ENCODE data around the gene ZGPAT.

ZGPAT gene

DNA sequence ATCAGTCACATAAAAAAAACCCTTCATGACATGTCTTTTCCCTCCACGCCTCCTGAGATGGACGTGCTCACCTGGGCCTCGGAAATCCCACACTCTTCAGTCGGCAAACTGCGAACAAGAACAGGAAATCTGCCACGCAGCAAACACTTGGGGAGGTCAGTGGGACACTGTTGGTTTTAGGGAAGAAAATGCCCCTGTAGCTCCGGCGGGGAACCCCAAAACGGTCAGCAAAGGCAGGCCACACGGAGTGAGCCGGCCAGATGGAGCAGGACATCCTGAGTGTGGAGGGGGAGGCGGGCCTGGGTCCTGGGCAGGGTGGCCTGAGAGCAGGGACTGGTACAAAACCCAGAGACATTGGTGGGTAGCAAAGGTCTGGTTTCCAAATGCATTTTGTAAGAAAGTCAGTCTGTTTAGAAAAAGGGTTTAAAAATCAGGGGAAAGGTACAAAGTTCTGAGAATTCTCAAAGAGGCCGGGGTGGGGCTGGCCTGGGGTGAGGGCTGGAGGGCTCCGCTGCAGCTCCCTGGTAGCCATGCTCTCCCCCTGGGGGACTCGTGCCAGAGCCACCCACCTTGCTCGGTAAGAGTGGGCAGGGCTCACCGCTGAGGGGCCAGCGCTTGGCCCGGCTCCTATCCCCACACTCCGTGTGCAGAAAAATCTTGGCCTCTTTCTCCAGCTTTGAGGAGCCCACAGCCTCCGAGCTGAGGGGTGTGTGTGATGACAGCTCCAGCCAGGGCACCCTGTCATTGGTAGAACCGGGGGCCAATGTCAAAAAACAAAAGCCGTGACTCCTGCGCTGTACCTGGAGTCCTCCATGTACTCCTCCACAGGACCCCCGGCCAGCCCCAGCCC is 37.0 kb downstream of the ZGPAT start:
- no peak for DNase-seq (ENCODE audit: low spot score)

DNA sequence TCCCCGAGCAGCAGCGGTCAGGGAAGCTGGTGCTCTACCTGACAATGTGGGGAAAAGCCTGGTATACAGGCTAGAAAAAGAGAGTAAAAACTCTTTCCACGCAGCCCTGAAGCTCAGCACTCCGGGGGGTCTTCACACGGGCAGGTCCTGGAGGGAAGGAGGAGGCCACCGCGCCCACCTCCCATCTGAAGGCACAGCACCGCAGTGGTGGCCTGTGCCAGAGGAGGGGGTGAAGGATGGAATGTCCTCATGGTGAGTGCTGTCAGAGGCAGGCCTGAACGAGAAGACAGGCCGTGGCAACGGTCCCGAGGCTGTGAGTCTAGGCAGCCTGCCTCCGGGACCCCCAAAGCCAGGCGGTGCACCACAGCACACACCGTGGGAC is 37.6 kb downstream of the ZGPAT start:
- no peak for DNase-seq (ENCODE audit: low spot score)

DNA sequence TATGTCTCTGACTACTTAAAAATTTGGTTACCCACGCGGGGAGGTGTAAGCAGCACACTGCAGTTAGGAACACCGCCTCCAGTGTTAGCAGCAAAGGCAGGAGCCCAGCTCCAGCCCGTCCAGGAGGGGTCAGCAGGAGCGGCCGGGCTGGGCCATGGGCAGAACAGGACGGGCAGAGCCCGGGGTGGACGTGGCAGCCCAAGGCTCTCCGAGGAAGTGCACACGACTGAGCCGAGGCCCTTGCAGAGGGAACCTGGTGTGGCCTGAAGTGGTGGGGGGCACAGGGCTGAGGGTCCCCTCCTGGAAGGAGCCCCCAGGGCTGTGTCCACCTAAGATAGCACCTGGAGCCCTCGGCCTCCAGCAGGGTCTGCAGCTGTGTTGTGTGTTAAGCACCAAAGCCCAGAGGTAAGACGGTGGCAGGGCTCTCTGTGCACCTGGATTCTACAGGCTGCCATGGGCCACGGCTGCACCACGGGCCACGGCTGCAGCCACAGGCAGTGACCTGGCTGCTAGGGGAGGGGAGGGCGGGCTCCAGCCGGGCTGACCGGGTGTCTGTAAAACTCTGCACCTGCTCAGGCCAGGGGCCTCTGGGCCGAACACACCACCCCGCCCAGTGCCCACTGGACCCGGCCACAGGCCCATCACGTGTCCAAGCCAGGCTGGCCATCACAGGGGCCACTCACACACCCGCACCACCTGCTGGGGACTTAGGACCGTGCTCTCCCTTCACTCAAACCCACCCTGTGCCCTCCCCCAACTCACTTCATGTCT is 38.3 kb downstream of the ZGPAT start:
- no peak for DNase-seq (ENCODE audit: low spot score)

DNA sequence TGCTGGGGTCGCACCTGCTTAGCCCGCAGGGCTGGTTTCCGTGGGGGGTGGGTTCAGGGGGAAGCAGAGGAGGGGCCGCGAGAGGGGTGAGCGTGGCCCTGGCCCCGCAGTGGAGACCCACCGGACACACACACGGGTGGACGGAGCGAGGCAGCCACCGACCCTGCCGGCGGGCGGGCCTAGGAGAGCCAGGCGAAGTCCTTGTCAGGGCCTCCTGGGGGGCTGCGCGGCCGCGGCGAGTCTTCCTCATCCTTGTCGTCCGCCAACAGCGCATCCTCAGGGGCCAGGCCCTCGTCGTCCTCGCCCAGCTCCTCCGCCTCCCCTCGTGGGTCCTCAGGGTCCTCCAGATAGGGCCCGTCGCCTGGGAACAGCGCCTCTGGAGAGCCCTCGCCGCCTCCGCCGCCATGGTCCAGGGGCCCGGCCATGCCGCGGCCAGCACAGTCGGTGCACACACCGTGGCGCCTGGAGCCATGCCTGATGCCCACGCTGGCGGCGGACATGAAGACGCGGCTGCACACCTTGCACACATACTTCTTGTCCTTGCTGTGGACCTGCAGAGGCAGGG is 39.0 kb downstream of the ZGPAT start:
- no peak for DNase-seq (ENCODE audit: low spot score)

DNA sequence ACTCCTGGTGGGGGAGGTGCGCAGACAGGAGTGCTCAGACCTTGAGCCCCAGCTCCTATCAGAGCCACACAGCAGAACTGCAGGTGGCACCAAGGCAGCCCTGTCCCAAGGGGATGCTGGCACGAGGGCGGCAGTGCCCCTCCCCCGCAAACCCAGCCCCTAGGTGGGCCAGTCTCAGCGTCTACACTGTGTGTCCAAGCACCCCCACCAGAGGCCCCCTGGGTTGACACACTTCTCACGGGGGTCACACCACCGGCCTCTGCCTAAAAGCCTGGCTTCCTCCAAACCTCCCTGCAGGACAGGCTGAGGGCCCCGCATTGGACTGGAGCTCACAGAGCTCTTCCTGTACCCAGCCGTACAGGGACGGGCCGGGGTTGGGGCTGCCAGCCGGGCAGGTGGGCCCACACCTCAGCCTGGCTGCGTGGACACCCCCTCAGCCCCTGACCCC is 39.8 kb downstream of the ZGPAT start:
- DNase-seq (ENCODE audit: low spot score): no peak

DNA sequence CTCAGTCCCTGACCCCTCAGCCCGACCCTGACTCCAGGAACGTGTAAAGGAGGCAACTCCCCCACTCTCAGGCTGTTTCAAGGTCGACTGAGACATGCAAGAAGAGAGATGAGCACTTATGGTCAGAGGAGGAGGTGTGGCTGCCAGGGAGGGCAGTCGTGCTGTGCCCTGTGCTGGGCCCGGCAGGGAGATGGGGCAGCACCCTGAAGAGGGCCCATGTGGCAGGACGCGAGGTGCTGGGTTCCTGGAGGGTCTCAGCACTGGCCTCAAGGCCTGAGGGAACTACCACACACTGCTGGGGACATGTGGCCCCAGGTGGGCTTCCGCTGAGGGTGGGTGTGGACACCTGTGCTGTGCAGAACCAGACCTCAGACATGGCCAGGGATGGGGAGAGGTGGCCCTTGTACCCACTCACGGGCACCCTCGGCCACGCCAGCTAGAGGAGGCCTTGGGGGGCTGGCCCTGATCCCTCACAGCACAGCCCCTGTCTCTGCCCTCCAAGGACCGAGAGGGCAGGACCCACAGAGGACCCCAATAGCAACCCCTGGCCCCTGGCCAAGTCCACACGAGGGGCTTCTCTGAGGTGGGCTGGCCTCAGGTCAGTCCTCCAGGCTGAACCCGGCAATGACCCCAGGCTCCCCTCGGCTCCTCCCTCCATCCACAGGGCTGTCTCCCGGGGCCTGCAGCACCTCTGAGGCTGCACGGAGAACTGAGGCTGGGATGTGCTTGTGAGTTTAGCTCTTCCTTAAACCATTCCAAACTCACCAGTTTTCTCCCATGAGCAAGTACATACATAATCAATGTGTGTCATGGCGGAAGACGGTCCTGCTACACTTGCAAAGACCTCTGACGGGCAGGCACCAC is 40.5 kb downstream of the ZGPAT start:
- no peak for DNase-seq (ENCODE audit: low spot score)

DNA sequence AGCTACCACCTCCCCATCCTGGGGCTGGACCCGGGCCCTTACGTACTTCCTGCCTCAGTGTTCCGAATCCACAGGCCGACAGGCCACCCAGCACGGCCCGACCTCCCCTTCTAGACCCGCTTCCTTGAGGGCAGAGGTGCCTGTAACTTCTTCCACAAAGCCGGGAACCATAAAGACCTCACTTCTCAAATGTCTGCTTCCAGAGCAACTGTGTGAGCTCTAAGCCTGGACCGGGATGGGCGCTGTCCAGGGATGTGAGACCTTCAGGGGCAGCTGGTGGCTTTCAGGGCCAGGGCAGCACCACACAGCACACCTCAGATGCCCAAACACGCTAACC is 41.1 kb downstream of the ZGPAT start:
- DNase-seq (ENCODE audit: low spot score): no peak

DNA sequence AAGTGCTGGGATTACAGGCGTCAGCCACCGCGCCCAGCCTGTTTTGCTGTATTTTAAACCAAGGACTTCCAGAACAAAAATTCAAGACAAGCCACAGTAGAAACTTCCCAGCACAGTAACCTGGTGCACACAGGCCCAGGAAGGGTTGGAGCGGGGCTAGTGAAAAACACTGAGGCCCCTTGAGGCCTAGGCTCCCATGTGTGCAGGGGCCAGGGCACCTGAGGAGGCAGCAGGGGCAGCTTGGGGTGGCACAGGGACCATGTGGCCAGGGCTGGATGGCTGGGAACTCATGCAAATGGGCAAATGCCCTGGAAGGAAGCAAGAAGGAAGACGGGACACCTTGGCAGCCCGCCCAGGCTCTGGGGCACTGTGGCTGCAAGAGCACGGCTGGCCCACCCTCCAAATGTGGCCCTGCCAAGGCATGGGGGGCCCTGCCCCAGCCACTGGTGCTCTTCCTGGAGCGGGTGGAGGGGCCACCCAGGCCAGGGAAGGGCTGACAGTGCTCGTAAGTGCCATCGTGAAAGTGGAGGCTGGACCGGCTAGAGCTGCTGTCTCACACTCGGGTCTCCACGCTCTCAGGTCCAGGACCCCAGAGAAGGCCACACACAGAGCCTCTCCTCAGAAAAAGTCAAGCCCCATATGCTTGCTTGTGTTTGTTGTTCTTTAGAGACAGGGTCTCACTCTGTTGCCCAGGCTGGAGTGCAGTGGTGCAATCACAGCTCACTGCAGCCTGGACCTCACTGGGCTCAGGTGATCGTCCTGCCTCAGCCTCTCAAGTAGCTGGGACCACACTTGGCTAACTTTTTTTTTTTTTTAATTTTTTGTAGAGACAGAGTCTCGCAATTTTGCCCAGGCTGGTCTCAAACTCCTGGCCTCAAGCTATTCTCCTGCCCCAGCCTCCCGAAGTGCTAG is 42.0 kb downstream of the ZGPAT start:
- DNase-seq (ENCODE audit: low spot score): no peak

DNA sequence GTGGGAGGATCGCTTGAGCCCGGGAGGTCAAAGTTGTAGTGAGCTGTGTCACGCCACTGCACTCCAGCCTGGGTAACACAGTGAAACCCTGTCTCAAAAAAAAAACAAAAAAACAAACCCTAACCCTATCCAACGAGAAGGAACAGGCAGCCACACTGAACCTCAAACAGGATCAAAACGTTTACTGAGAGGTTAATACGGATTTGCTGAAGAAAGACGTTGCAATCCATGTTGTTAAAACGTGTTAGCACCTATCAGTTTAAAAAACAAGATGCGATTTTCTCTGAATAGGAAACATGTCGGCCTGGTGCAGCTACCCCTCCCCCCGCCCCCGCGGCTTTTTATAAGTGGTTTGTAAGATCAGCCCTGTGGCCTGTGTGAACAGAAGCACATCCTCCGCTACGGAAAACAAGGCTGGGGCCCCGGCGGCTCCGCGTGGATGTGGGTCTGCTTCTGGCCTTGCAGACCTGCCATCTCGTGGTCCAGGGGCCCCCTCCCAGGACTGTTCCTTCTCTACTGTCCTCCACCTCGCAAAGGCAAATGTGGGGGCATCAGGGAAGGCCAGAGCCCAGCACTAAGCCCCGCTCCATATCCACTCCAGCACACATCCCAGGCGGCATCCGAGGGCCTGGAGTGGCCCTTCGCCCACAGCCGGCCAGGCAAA is 43.1 kb downstream of the ZGPAT start:
- peak; percentile 58 for DNase-seq (ENCODE audit: low spot score)

DNA sequence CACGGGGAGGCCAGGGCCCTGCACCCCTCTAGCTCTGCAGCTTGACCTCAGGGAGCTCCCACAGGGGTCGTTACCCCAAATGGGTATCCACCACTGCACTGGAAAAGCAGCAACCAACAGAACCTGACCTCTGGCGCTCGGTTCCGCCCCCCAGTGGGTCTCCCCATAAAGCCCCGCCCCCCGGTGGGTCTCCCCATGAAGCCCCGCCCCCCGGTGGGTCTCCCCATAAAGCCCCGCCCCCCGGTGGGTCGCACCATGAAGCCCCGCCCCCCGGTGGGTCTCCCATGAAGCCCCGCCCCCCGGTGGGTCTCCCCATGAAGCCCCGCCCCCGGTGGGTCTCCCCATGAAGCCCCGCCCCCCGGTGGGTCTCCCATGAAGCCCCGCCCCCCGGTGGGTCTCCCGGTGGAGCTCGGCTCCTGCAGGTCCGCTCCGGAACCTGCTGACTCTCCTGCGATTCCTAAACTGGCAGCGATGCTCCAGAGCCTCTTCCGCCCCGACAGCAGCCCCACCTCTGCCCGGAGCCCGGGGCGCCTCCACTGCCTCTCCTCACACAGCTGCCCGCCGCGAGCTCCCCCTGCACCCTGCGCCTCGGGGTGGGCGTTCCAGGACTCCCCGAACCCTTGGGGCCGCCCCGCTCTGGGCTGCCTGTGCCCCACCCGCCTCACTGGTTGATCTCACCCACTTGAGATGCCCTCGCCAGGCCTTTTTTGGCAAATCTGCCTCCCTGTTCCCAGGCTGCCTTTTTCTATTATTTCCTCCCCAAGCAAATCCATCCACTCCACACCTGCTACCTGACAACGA is 43.8 kb downstream of the ZGPAT start:
- DNase-seq (ENCODE audit: low spot score): peak; percentile 53

DNA sequence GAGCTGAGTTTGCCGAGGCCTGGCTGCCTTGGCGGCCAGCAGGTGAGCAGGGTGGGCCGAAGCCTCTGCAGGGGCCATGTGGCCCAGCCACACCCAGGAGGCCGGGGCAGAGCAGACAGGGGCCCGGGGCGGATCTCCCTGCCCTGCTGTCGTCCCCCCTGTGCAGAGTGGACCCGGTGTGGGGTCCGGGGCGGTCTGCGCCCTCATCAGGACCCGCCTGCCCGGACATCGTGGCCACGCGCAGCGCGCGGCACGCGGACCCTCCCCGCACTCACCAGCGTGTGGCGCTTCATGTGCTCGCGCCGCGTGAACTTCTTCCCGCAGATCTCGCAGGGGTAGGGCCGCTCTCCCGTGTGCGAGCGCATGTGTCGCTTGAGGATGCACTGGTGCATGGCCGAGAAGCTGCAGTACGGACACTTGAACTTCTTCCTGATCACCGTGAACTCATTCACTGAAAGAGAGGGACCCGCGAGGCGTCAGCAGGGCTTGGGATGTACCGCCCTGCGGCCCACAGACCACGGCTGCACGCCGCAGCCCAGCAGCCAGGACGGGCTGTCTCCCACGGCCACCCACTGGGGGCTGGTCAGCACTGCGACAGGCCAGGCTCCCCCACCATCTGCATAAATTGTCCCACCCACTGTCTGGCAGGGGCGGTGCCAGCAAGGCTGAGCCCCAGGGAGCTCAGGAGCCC is 44.7 kb downstream of the ZGPAT start:
- peak; percentile 65 for DNase-seq (ENCODE audit: low spot score)

DNA sequence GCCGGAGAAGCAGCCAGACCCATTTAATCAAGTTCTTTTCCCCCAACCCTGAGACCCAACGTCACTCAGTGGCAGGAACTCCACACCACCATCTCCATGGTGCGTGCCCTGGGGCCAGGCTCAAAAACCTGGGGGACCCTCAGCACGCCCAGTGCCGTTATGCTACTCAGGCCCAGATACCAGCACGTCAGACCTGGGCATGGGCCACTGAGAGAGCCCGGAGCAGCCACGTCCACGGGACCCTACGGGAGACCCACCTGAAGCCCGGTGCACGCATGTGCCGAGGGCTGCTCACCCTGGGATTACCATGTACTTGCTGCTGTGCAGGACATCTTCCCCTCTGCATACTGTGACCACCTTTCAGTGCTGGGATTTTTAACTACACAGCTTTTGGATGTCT is 45.5 kb downstream of the ZGPAT start:
- no peak for DNase-seq (ENCODE audit: low spot score)

DNA sequence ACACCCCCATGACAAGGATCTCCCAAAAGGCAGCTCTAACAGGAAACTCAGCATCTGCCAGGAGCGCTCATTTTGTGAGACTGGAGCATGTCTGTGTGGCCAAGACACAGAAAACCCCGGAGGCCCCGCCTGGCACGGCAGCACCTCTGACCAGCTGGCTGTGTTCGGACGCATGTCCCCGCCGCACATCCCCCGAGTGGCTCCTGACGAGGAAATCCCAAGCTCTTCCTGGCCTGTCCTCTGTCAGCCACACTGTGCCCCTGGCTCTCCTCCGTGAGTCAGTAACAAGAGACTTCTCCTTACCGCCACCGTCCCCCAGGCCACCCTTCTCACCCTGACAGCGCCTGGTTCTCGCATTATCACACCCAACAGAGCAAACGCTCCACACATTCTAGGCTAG is 46.2 kb downstream of the ZGPAT start:
- no peak for DNase-seq (ENCODE audit: low spot score)

DNA sequence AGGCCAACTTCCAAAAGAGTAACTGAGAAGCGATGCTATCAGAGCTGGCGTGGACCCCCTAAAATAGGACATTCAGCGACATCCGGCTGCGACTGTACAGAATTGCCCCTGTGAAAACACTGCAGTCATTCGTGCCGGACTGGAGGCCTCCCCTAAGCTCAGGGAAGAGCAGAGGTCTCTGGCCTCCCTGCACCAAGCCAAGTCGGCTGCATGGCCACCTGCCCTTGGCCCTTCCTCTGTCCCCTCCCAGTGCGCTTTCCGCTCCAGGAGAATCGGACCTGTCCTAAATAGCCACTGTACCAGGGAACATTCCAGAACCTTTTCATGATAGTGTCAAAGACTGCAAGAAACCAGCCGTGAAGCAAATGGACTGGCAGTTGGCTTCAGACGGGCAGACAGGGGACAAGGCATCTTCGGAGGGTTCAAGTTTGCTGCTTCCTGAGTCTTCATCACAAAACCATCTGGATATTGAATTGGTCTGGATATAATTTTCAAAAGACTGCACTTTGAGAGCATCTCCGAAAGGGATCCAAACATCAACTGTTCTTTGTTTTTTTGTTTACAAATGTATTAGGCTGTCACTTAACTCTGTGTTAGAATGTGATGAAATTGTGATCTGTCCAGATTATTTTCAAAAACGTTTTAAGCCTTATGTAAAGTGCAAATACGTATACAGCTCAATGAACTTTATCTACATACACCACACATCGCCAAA is 48.3 kb downstream of the ZGPAT start:
- no peak for DNase-seq (ENCODE audit: low spot score)

DNA sequence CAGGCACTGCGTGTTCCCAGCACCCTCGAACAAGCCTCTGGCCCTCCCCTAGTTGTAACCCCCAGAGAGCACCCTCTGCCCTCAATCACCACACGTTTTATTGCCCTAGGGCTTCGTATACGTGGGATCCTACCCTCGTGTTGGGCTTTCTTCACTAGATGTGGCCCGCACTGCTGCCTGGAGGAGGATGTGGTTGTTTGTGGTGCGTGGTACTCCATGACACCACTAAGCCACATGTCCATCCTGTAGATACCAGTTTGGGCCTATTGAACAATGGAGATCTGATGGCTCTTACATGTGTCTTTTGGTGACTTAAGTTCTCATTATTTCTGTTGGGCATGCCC is 48.8 kb downstream of the ZGPAT start:
- DNase-seq (ENCODE audit: low spot score): no peak

DNA sequence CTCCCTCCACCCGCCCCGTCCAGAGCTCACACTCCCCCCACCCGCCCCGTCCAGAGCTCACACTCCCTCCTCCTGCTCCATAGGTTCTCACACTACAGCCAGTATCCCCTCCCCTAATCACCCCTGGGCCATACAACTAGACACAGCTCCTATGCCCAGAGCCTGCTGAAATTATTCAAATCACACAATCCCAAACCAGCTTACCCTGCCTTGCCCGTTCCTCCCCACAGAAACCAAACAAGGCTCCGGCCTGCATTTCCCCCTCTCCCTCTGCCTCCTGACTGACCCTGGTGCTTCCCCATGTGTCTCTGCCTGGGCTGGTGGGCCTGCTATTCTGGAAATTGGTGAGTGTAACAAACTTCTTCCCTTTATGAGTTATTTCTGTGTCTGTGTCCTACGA is 50.3 kb downstream of the ZGPAT start:
- no peak for DNase-seq (ENCODE audit: low spot score)

DNA sequence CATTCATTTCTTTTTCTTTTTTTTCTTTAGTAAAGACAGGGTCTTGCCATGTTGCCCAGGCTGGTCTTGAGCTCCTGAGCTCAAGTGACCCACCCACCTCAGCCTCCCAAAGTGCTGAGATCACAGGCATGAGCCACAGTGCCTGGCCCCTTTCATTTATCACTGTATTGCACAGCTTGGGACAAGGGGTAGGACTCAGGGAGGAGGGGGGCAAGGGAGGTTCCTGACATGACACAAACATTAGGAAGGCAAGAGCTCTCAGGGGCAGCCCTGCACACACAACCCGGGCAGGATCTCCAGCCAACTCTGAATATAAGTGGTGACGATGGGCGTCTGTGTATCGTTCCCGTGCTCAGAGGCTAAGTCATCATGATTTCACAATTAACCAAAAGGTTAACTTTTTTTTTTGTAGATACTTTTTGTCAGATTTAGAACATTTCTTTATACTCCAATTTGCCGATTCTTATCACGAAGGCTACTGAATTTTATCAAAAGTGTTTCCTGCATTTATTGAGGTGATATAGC is 51.6 kb downstream of the ZGPAT start:
- no peak for DNase-seq (ENCODE audit: low spot score)
